PC-9 (cell line): ENCODE results near the gene GRPR. TPM values are rescaled to one million over a fixed set of nuclear protein-coding genes. Genes with fewer than 3 reads are reported as not detected.

ENCODE experiments used
- BruUV-seq: library from RNA; stranded (reverse); fragments of 400-500 nt; replicated peaks from 2 replicates; lab custom pipeline; 2021; lab: Mats Ljungman, UMichigan
- CTCF ChIA-PET: fragments of 300-600 bp; sonication (Branson Sonifier 250); formaldehyde crosslinking; loops from one replicate; lab custom pipeline; 2022; ENCODE audit warnings: antibody characterized with exemption; lab: Charles Lee
- POLR2A ChIA-PET: fragments of 300-600 bp; sonication (Branson Sonifier 250); formaldehyde crosslinking; loops from one replicate; lab custom pipeline; 2022; ENCODE audit warnings: antibody characterized with exemption; ENCODE audit not compliant: unreplicated experiment; lab: Charles Lee
- DNase-seq, 2 experiments: peaks; one replicate each; pipeline versions ENCODE4 v3.0.0 to v3.0.0-alpha.2; 2015 to 2022; ENCODE audit warnings: mixed read lengths in 1 of 2
- H2AFZ ChIP-seq: fragments of 200-600 bp; sonication (generic); 2 replicates; pipeline ENCODE4 v1.8.1; 2017; ENCODE audit warnings: antibody characterized with exemption
- H3F3A ChIP-seq: fragments of 200-600 bp; sonication (generic); 2 replicates; pipeline ENCODE4 v1.8.1; 2017; ENCODE audit warnings: antibody characterized with exemption, mild to moderate bottlenecking, low read depth; ENCODE audit not compliant: insufficient read depth
- H3K27ac ChIP-seq: fragments of 200-600 bp; sonication (generic); 2 replicates; pipeline ENCODE4 v1.6.1; 2016; ENCODE audit warnings: mixed run types
- H3K27me3 ChIP-seq: fragments of 200-600 bp; sonication (generic); 2 replicates; pipeline ENCODE4 v1.6.1; 2016; ENCODE audit warnings: low read depth, mixed run types; ENCODE audit not compliant: insufficient read depth
- H3K36me3 ChIP-seq: fragments of 200-600 bp; sonication (generic); 2 replicates; pipeline ENCODE4 v1.6.1; 2016; ENCODE audit warnings: low read depth, mixed run types
- H3K4me1 ChIP-seq: fragments of 200-600 bp; sonication (generic); replicated peaks from 2 replicates; pipeline ENCODE4 v1.6.1; 2016; ENCODE audit warnings: mixed run types; ENCODE audit not compliant: insufficient read depth
- H3K4me2 ChIP-seq: fragments of 200-600 bp; sonication (generic); 2 replicates; pipeline ENCODE4 v1.6.1; 2017; ENCODE audit warnings: mixed run types
- H3K4me3 ChIP-seq: fragments of 200-600 bp; sonication (generic); 2 replicates; pipeline ENCODE4 v1.6.1; 2016; ENCODE audit warnings: mixed run types
- H3K79me2 ChIP-seq: fragments of 200-600 bp; sonication (generic); 2 replicates; pipeline ENCODE4 v1.6.1; 2017; ENCODE audit warnings: low read depth, mixed run types
- H3K9me2 ChIP-seq: fragments of 200-600 bp; sonication (generic); 2 replicates; pipeline ENCODE4 v1.8.1; 2017; ENCODE audit warnings: mild to moderate bottlenecking; ENCODE audit not compliant: insufficient read depth
- H3K9me3 ChIP-seq: fragments of 200-600 bp; sonication (generic); 2 replicates; pipeline ENCODE4 v1.8.1; 2016; ENCODE audit warnings: low read depth; ENCODE audit not compliant: insufficient read depth
- H4K20me1 ChIP-seq: fragments of 200-600 bp; sonication (generic); 2 replicates; pipeline ENCODE4 v1.8.1; 2017; ENCODE audit not compliant: insufficient read depth
- CTCF ChIP-seq: fragments of 200-600 bp; sonication (generic); conservative IDR thresholded peaks from 2 replicates; pipeline ENCODE4 v1.6.1; 2017; ENCODE audit warnings: mixed run types, antibody characterized with exemption, mild to moderate bottlenecking, moderate library complexity
- EZH2 ChIP-seq: fragments of 200-600 bp; sonication (generic); IDR thresholded peaks from 2 replicates; pipeline ENCODE4 v1.8.0; 2017; ENCODE audit warnings: antibody characterized with exemption, low read depth
- intact Hi-C: fragments of 100-400 bp; cut with micrococcal nuclease; formaldehyde crosslinking; loops from one replicate; pipeline ENCODE4 v1.10.0; 2022; ENCODE audit not compliant: unreplicated experiment
- total RNA-seq: library from RNA; stranded (reverse); gene quantifications from 2 replicates; pipeline ENCODE4 v1.2.3, GENCODE V29; 2021

The GRPR gene
- total RNA-seq, 1 experiment from 2014 or later: 1.1 TPM

DNA sequence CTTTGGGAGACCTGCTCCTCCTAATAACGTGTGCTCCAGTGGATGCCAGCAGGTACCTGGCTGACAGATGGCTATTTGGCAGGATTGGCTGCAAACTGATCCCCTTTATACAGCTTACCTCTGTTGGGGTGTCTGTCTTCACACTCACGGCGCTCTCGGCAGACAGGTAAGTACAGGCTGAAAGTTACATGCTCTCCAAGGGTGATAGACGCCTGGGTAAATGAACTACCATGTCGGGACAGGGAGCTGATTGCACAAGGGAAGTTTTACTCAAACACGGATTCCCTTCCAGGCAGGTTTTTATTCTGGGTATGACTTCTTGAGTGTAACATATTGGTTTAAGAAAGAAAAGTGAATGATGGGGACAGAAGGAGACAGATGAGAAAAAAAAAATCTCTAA is 836 bp downstream of the GRPR start:
- no peaks in the 10 kb centered on the region for H3K79me2 ChIP-seq
- no peak overlapping the region for H3K27ac ChIP-seq
- no TSS peak for BruUV-seq
- no peak for DNase-seq
- intact Hi-C loops: no loop called here
- CTCF ChIA-PET: no interaction called here
- H4K20me1 ChIP-seq: no peaks in the 10 kb centered on the region
- no peak overlapping the region for H3K4me3 ChIP-seq
- no peak for TF ChIP-seq CTCF
- no peak for TF ChIP-seq EZH2
- no peaks in the 10 kb centered on the region for H3K9me2 ChIP-seq
- no peaks in the 10 kb centered on the region for H3K9me3 ChIP-seq
- no peaks in the 10 kb centered on the region for H3F3A ChIP-seq
- H3K36me3 ChIP-seq: no peaks in the 10 kb centered on the region
- H3K4me1 ChIP-seq: no peaks in the 10 kb centered on the region
- POLR2A ChIA-PET: no interaction called here
- H2AFZ ChIP-seq: no peak overlapping the region
- no peaks in the 10 kb centered on the region for H3K27me3 ChIP-seq
- H3K4me2 ChIP-seq: no peak overlapping the region

DNA sequence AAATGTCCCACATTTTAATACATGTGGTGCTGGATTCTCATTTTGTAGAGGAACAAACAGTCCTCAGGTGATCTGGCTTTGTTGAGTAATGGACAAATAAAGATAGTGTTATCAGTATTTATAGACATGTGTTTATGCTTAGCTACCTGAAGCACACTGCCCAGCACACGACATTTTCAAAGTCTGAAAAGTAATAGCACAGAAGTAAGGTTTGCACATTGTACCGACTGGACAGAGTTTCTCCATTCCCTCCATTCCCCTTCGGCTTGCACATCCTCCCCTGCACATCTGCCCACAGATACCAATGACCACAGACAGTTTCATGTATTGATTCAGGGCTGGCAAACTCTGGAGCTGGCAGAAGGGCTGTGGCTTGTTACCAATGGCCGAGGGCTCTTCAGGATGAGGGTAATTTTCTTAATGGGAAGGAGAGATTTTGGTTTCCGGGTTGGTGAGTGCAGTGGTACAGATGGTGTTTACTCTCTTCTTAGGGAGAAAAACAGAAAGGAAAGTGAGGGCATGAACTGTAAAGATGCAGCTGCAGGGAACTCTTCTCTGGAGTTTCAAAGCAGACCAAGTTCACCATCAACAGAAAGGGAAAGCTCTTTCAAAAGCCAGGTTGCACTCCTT is 2.3 kb downstream of the GRPR start:
- H2AFZ ChIP-seq: no peak overlapping the region
- TF ChIP-seq EZH2 (no peak), CTCF (no peak)
- H3K27me3 ChIP-seq: no peaks in the 10 kb centered on the region
- no peak overlapping the region for H3K27ac ChIP-seq
- no peak overlapping the region for H3K4me3 ChIP-seq
- POLR2A ChIA-PET: no interaction called here
- no peaks in the 10 kb centered on the region for H3K4me1 ChIP-seq
- no peaks in the 10 kb centered on the region for H3K79me2 ChIP-seq
- H3F3A ChIP-seq: no peaks in the 10 kb centered on the region
- CTCF ChIA-PET: interaction anchor here (0.5 kb wide), 1 partner anchor 311 kb away, joined by 4 read pairs; no protein-coding TSS in a partner anchor
- H3K9me2 ChIP-seq: no peaks in the 10 kb centered on the region
- no peaks in the 10 kb centered on the region for H3K9me3 ChIP-seq
- no peak for DNase-seq
- no peak overlapping the region for H3K4me2 ChIP-seq
- no peaks in the 10 kb centered on the region for H4K20me1 ChIP-seq
- no TSS peak for BruUV-seq
- intact Hi-C loops: no loop called here
- no peaks in the 10 kb centered on the region for H3K36me3 ChIP-seq

DNA sequence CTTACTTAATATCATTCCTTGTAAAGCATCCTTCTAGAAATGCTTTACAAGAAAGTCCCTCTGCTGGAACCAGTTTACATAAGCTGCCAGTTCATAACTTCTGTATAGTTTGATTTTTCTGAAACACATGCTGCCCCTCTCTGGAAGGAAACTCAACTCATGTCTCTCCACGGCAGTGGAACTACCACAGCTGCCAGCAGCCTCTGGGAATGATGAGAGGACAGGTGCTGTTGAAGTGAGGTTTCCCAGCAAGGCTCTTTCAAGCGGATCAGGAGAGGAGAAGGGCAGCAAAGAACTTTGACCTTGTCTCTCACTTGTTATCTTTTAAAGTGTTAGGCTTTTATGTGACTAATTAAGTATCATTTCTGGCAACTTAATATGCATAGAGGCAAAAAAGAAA is 7.3 kb downstream of the GRPR start:
- Histone ChIP-seq H3F3A (no peaks in the 10 kb centered on the region), H2AFZ (no peak overlapping the region), H3K4me3 (no peak overlapping the region), H3K9me3 (no peaks in the 10 kb centered on the region), H3K4me1 (no peaks in the 10 kb centered on the region), H3K36me3 (no peaks in the 10 kb centered on the region), H4K20me1 (no peaks in the 10 kb centered on the region), H3K27me3 (no peaks in the 10 kb centered on the region), H3K79me2 (no peaks in the 10 kb centered on the region), H3K4me2 (no peak overlapping the region), H3K27ac (no peak overlapping the region), H3K9me2 (no peaks in the 10 kb centered on the region)
- intact Hi-C loops: no loop called here
- TF ChIP-seq CTCF (no peak), EZH2 (no peak)
- BruUV-seq: no TSS peak
- no peak for DNase-seq
- CTCF ChIA-PET: no interaction called here
- POLR2A ChIA-PET: no interaction called here
